ENCODE results near the gene SMARCD3.

Gene SMARCD3

GRCh38 chr7:151249034-151249731 is 689 bp upstream of the SMARCD3 start:
- peak; percentile 46 for DNase-seq
- H3K4me3 Mint-ChIP-seq = peak overlapping the region; percentile 40
- peaks cover 31% of the 10 kb centered on the region for H3K4me1 Mint-ChIP-seq
- no peaks in the 10 kb centered on the region for H3K9me3 Mint-ChIP-seq
- CTCF ChIA-PET = interaction anchor here (1.2 kb wide), 1 partner anchor 120 kb away, joined by 3 read pairs; no protein-coding TSS in a partner anchor
- H3K27me3 Mint-ChIP-seq = peaks cover 94% of the 10 kb centered on the region
- no peaks in the 10 kb centered on the region for H3K36me3 Mint-ChIP-seq
- no peak overlapping the region for H3K27ac Mint-ChIP-seq

- Mint-ChIP-seq H3K4me3 (no peak overlapping the region), H3K27me3 (peaks cover 80% of the 10 kb centered on the region), H3K36me3 (no peaks in the 10 kb centered on the region), H3K27ac (peak overlapping the region; percentile 37), H3K9me3 (no peaks in the 10 kb centered on the region), H3K4me1 (peaks cover 45% of the 10 kb centered on the region)
- no peak for DNase-seq
- CTCF ChIA-PET = interaction anchor here (1.1 to 1.9 kb wide), 7 partner anchors 11 to 123 kb away, joined by 3 to 7 read pairs (median 4); partner anchors contain the start of gene CHPF2
Observed at GRCh38 chr7:151247611-151248345, 716 bp downstream of the SMARCD3 start.

GRCh38 chr7:151246851-151247580 is 1.5 kb downstream of the SMARCD3 start:
- H3K27ac Mint-ChIP-seq = no peak overlapping the region
- no peak overlapping the region for H3K4me3 Mint-ChIP-seq
- peaks cover 48% of the 10 kb centered on the region for H3K4me1 Mint-ChIP-seq
- H3K9me3 Mint-ChIP-seq = no peaks in the 10 kb centered on the region
- no peaks in the 10 kb centered on the region for H3K36me3 Mint-ChIP-seq
- H3K27me3 Mint-ChIP-seq = peaks cover 72% of the 10 kb centered on the region
- CTCF ChIA-PET = interaction anchor here (0.8 to 1.9 kb wide), 11 partner anchors 10 to 272 kb away, joined by 3 to 7 read pairs (median 4); partner anchors contain the start of gene CHPF2
- DNase-seq = no peak

GRCh38 chr7:151246102-151246850 is 2.2 kb downstream of the SMARCD3 start:
- no peak overlapping the region for H3K27ac Mint-ChIP-seq
- peaks cover 67% of the 10 kb centered on the region for H3K27me3 Mint-ChIP-seq
- DNase-seq = no peak
- CTCF ChIA-PET = interaction anchor here (0.6 to 1.9 kb wide), 10 partner anchors 12 to 272 kb away, joined by 3 to 7 read pairs (median 4); partner anchors contain the start of gene CHPF2
- H3K36me3 Mint-ChIP-seq = no peaks in the 10 kb centered on the region
- no peak overlapping the region for H3K4me3 Mint-ChIP-seq
- H3K4me1 Mint-ChIP-seq = peaks cover 48% of the 10 kb centered on the region
- H3K9me3 Mint-ChIP-seq = no peaks in the 10 kb centered on the region

GRCh38 chr7:151245360-151246101 is 3.0 kb downstream of the SMARCD3 start:
- Mint-ChIP-seq H3K27me3 (peaks cover 60% of the 10 kb centered on the region), H3K36me3 (no peaks in the 10 kb centered on the region), H3K4me3 (peak overlapping the region; percentile 41), H3K4me1 (peaks cover 45% of the 10 kb centered on the region), H3K9me3 (no peaks in the 10 kb centered on the region), H3K27ac (no peak overlapping the region)
- CTCF ChIA-PET = interaction anchor here (0.6 to 3.5 kb wide), 14 partner anchors 11 to 122 kb away, joined by 3 to 39 read pairs (median 6); partner anchors contain the start of gene CHPF2
- DNase-seq = peak; percentile 78

- Mint-ChIP-seq H3K27me3 (peaks cover 53% of the 10 kb centered on the region), H3K4me3 (peak overlapping the region; percentile 41), H3K27ac (no peak overlapping the region), H3K4me1 (peaks cover 42% of the 10 kb centered on the region), H3K9me3 (no peaks in the 10 kb centered on the region), H3K36me3 (no peaks in the 10 kb centered on the region)
- CTCF ChIA-PET = interaction anchor here (0.8 to 3.5 kb wide), 28 partner anchors 7 to 838 kb away, joined by 3 to 39 read pairs (median 4); partner anchors contain the start of genes ABCF2 and CHPF2
- DNase-seq = no peak
Observed at GRCh38 chr7:151244841-151245346, 3.6 kb downstream of the SMARCD3 start.

GRCh38 chr7:151244196-151244840 is 4.2 kb downstream of the SMARCD3 start:
- Mint-ChIP-seq H3K9me3 (no peaks in the 10 kb centered on the region), H3K27me3 (peaks cover 48% of the 10 kb centered on the region), H3K4me3 (peak overlapping the region; percentile 66), H3K36me3 (no peaks in the 10 kb centered on the region), H3K4me1 (peaks cover 38% of the 10 kb centered on the region), H3K27ac (no peak overlapping the region)
- CTCF ChIA-PET = interaction anchor here (0.7 to 3.5 kb wide), 36 partner anchors 8 to 837 kb away, joined by 3 to 39 read pairs (median 4); partner anchors contain the start of genes ABCF2 and CHPF2
- DNase-seq = peak; percentile 78

GRCh38 chr7:151243408-151244195 is 4.9 kb downstream of the SMARCD3 start:
- Mint-ChIP-seq H3K9me3 (no peaks in the 10 kb centered on the region), H3K36me3 (no peaks in the 10 kb centered on the region), H3K27ac (peak overlapping the region; percentile 87), H3K4me1 (peaks cover 36% of the 10 kb centered on the region), H3K27me3 (peaks cover 40% of the 10 kb centered on the region), H3K4me3 (peak overlapping the region; percentile 66)
- CTCF ChIA-PET = interaction anchor here (0.6 to 3.5 kb wide), 38 partner anchors 7 to 837 kb away, joined by 3 to 39 read pairs (median 4); partner anchors contain the start of genes ABCF2 and CHPF2
- DNase-seq = peak; percentile 71

GRCh38 chr7:151243045-151243349 is 5.5 kb downstream of the SMARCD3 start:
- H3K27me3 Mint-ChIP-seq = peaks cover 34% of the 10 kb centered on the region
- no peaks in the 10 kb centered on the region for H3K9me3 Mint-ChIP-seq
- peaks cover 32% of the 10 kb centered on the region for H3K4me1 Mint-ChIP-seq
- no peaks in the 10 kb centered on the region for H3K36me3 Mint-ChIP-seq
- CTCF ChIA-PET = interaction anchor here (0.6 to 3.5 kb wide), 9 partner anchors 9 to 265 kb away, joined by 3 to 39 read pairs (median 9); partner anchors contain the start of gene CHPF2
- peak overlapping the region; percentile 87 for H3K27ac Mint-ChIP-seq
- peak overlapping the region; percentile 66 for H3K4me3 Mint-ChIP-seq
- no peak for DNase-seq

- Mint-ChIP-seq H3K27ac (peak overlapping the region; percentile 11), H3K36me3 (no peaks in the 10 kb centered on the region)
Observed at GRCh38 chr7:151242159-151243044, 6.1 kb downstream of the SMARCD3 start.

GRCh38 chr7:151241755-151242096 is 6.8 kb downstream of the SMARCD3 start:
- H3K36me3 Mint-ChIP-seq = peaks cover 4% of the 10 kb centered on the region
- no peak for DNase-seq
- CTCF ChIA-PET = interaction anchor here (3.5 kb wide), 1 partner anchor 118 kb away, joined by 24 read pairs; no protein-coding TSS in a partner anchor
- peaks cover 22% of the 10 kb centered on the region for H3K27me3 Mint-ChIP-seq
- no peak overlapping the region for H3K4me3 Mint-ChIP-seq
- H3K4me1 Mint-ChIP-seq = peaks cover 28% of the 10 kb centered on the region
- H3K27ac Mint-ChIP-seq = peak overlapping the region; percentile 73
- H3K9me3 Mint-ChIP-seq = no peaks in the 10 kb centered on the region

More at GRCh38 chr7:151242159-151243044, 6.1 kb downstream of the SMARCD3 start:
- peak; percentile 20 for DNase-seq
- CTCF ChIA-PET = interaction anchor here (0.6 to 3.5 kb wide), 7 partner anchors 9 to 179 kb away, joined by 3 to 39 read pairs (median 14); partner anchors contain the start of gene CHPF2
- Mint-ChIP-seq H3K9me3 (no peaks in the 10 kb centered on the region), H3K4me1 (peaks cover 28% of the 10 kb centered on the region), H3K27me3 (peaks cover 28% of the 10 kb centered on the region), H3K4me3 (no peak overlapping the region)
